GM12878 (cell line): ENCODE data around the gene CFAP92. TPM values are rescaled to one million over a fixed set of nuclear protein-coding genes. Genes with fewer than 3 reads are reported as not detected.

Experiments used
- ATAC-seq: fragments of 200-7000 bp; cut with Tn5 transposase; 3 replicates; pipeline ENCODE4 v1.9.1; 2020; ENCODE audit warnings: mild to moderate bottlenecking, moderate library complexity
- BruUV-seq: library from RNA; stranded (reverse); fragments of 400-500 nt; replicated peaks from 2 replicates; lab custom pipeline; 2021; lab: Mats Ljungman, UMichigan
- CTCF ChIA-PET: fragments of 300-600 bp; sonication (Branson Sonifier 250); formaldehyde crosslinking; extraction: SDS; loops from one replicate; lab custom pipeline; 2021; ENCODE audit warnings: inconsistent platforms; lab: Yijun Ruan, JAX
- POLR2A ChIA-PET: fragments of 350-600 bp; formaldehyde crosslinking; extraction: SDS; loops from one replicate; lab custom pipeline; 2021; ENCODE audit warnings: inconsistent platforms; lab: Charles Lee
- RAD21 ChIA-PET: fragments of 300-600 bp; sonication (Branson Sonifier 250); formaldehyde crosslinking; loops from one replicate; lab custom pipeline; 2023; ENCODE audit warnings: antibody characterized with exemption; ENCODE audit not compliant: unreplicated experiment; lab: Charles Lee
- SMC1A ChIA-PET: fragments of 300-600 bp; sonication (Branson Sonifier 250); formaldehyde crosslinking; loops from one replicate; lab custom pipeline; 2023; ENCODE audit not compliant: unreplicated experiment, uncharacterized antibody; lab: Charles Lee
- DNase-seq: peaks from one replicate; pipeline ENCODE4 v3.0.0-alpha.2; 2011; ENCODE audit warnings: low read depth, low spot score
- FAIRE-seq: peaks from 3 replicates; lab custom pipeline; 2011; peaks lifted over from hg19 to GRCh38; lab: Jason Lieb, UNC
- H2AFZ ChIP-seq: 2 replicates; pipeline ENCODE4 v1.6.0; 2011; ENCODE audit warnings: low read depth, low read length, control low read depth; ENCODE audit not compliant: control insufficient read depth
- H3K27ac ChIP-seq: 2 replicates; pipeline ENCODE4 v1.5.1; 2011; ENCODE audit warnings: control low read depth; ENCODE audit not compliant: control insufficient read depth, insufficient read depth
- H3K27me3 ChIP-seq, 2 experiments: replicated peaks in 1 of 2; 2 replicates each; pipeline versions ENCODE4 v1.6.0 to v1.6.1; 2011; ENCODE audit warnings: low read length in 1 of 2; ENCODE audit not compliant: control insufficient read depth in 2 of 2, insufficient read depth in 2 of 2
- H3K36me3 ChIP-seq, 2 experiments: 2 replicates each; pipeline ENCODE4 v1.5.1; 2011; ENCODE audit warnings: low read length in 1 of 2; ENCODE audit not compliant: control insufficient read depth in 2 of 2, insufficient read depth in 2 of 2
- H3K4me1 ChIP-seq: 2 replicates; pipeline ENCODE4 v1.6.1; 2011; ENCODE audit warnings: mild to moderate bottlenecking, low read length, moderate library complexity, mixed read lengths; ENCODE audit not compliant: control insufficient read depth, insufficient read depth
- H3K4me2 ChIP-seq: 2 replicates; pipeline ENCODE4 v1.6.0; 2011; ENCODE audit warnings: control low read depth; ENCODE audit not compliant: control insufficient read depth, insufficient read depth
- H3K4me3 ChIP-seq: fragments of 200-600 bp; sonication (generic); 2 replicates; pipeline ENCODE4 v1.5.1; 2016
- H3K79me2 ChIP-seq: 2 replicates; pipeline ENCODE4 v1.6.0; 2011; ENCODE audit warnings: low read length; ENCODE audit not compliant: control insufficient read depth, insufficient read depth
- H3K9ac ChIP-seq: 2 replicates; pipeline ENCODE4 v1.8.0; 2011; ENCODE audit warnings: low read length, control low read depth, mixed read lengths; ENCODE audit not compliant: control insufficient read depth, insufficient read depth
- H3K9me3 ChIP-seq: replicated peaks from 3 replicates; pipeline ENCODE4 v1.5.1; 2011; ENCODE audit warnings: mild to moderate bottlenecking, low read length; ENCODE audit not compliant: control insufficient read depth, insufficient read depth
- H4K20me1 ChIP-seq: 2 replicates; pipeline ENCODE4 v1.6.0; 2011; ENCODE audit not compliant: control insufficient read depth, insufficient read depth
- BMI1 ChIP-seq: fragments of 450-650 bp; IDR thresholded peaks from 2 replicates; pipeline ENCODE4 v1.6.1; 2016; ENCODE audit warnings: mild to moderate bottlenecking, moderate library complexity, borderline replicate concordance
- IRF3 ChIP-seq: fragments of 450-650 bp; IDR thresholded peaks from 2 replicates; pipeline ENCODE4 v1.6.1; 2014; ENCODE audit warnings: mild to moderate bottlenecking
- KDM1A ChIP-seq: fragments of 200-600 bp; sonication (generic); IDR thresholded peaks from 2 replicates; pipeline ENCODE4 v1.6.1; 2016; ENCODE audit warnings: borderline replicate concordance
- RB1 ChIP-seq: fragments of 450-650 bp; formaldehyde crosslinking; IDR thresholded peaks from 2 replicates; pipeline ENCODE4 v1.6.1; 2017; ENCODE audit warnings: mild to moderate bottlenecking, borderline replicate concordance
- SMAD1 ChIP-seq: fragments of 450-650 bp; IDR thresholded peaks from 2 replicates; pipeline ENCODE4 v1.6.1; 2018; ENCODE audit warnings: mild to moderate bottlenecking, low read depth; ENCODE audit not compliant: partially characterized antibody
- SUZ12 ChIP-seq: fragments of 200-600 bp; sonication (generic); IDR thresholded peaks from one replicate; pipeline ENCODE4 v1.6.1; 2018; ENCODE audit warnings: antibody characterized with exemption, mild to moderate bottlenecking; ENCODE audit not compliant: unreplicated experiment
- TCF12 ChIP-seq: IDR thresholded peaks from 2 replicates; pipeline ENCODE4 v1.6.1; 2011; ENCODE audit warnings: low read depth, mild to moderate bottlenecking, low read length
- ZBTB33 ChIP-seq: fragments of 450-650 bp; IDR thresholded peaks from 2 replicates; pipeline ENCODE4 v1.6.1; 2017; ENCODE audit warnings: mild to moderate bottlenecking
- ZNF592 ChIP-seq: fragments of 450-650 bp; IDR thresholded peaks from 2 replicates; pipeline ENCODE4 v1.6.1; 2017; ENCODE audit warnings: mild to moderate bottlenecking, moderate library complexity
- WGBS: methylation state at CpG from one replicate; pipeline ENCODE4 v1.1.6; 2016; ENCODE audit warnings: low lambda C conversion rate; ENCODE audit not compliant: insufficient replicate concordance, insufficient coverage; ENCODE audit errors: missing lambda C conversion rate; 5-methylcytosine and 5-hydroxymethylcytosine counted together
- in situ Hi-C: fragments of 300-500 bp; cut with MboI; formaldehyde crosslinking; loops from 9 replicates; pipeline ENCODE4 v1.14.3; 2018; ENCODE audit warnings: mixed read lengths
- intact Hi-C: fragments of 100-400 bp; cut with micrococcal nuclease; formaldehyde crosslinking; loops from one replicate; pipeline ENCODE4 v1.14.2; 2022; ENCODE audit not compliant: unreplicated experiment
- polyA plus RNA-seq, 11 experiments: library from polyadenylated mRNA; depleted of rRNA in 4 of 11; unstranded in 6 of 11; stranded (reverse) in 5 of 11; fragments of >200 nt; fragmentation: Nextera tagmentation in 4 of 11; fragmentation: Illumina TruSeq in 1 of 11; extraction: Ambion mirVana in 4 of 11; extraction: Trizol in 1 of 11; gene quantifications; 1 replicate in 1 of 11; 2 replicates in 10 of 11; pipeline versions ENCODE4 v1.2.1 to v1.2.3, GENCODE V29; 2011 to 2016; ENCODE audit warnings: inconsistent platforms in 2 of 11, missing spikeins in 2 of 11, low read depth in 1 of 11
- total RNA-seq, 4 experiments: library from RNA; depleted of rRNA in 3 of 4; stranded (reverse); fragments of >200 nt in 3 of 4; fragmentation: Illumina TruSeq in 1 of 4; extraction: Trizol in 1 of 4; gene quantifications; 2 replicates each; pipeline versions ENCODE4 v1.2.1 to v1.2.3, GENCODE V29; 2013 to 2021
- TF ChIP-seq, protein P1 (sequence below), 3 experiments: IDR thresholded peaks in 2 of 3; conservative IDR thresholded peaks in 1 of 3; 2 replicates each; pipeline ENCODE4 v1.5.1; 2011; ENCODE audit warnings: low read depth in 3 of 3, low read length in 3 of 3, mild to moderate bottlenecking in 3 of 3, control low read depth in 2 of 3, moderate library complexity in 2 of 3, inconsistent platforms in 1 of 3, mixed read lengths in 1 of 3; ENCODE audit not compliant: control insufficient read depth in 2 of 3, insufficient read depth in 1 of 3; ENCODE audit errors: extremely low read depth in 1 of 3

Gene CFAP92
- total and polyA plus RNA-seq, 10 of the 15 experiments (the other 5 are each of a cell fraction or from before 2014, with no cell fraction given) = 0.05 to 0.52 (median 0.14) TPM; not detected in 7

- Histone ChIP-seq H3K9me3 (no peaks in the 10 kb centered on the region; the same call in 2 of the 3 replicates), H3K4me3 (no peak overlapping the region), H3K36me3 (no peaks in the 10 kb centered on the region), H3K9ac (no peak overlapping the region), H3K4me1 (peaks cover 5% of the 10 kb centered on the region), H2AFZ (no peak overlapping the region), H4K20me1 (no peaks in the 10 kb centered on the region), H3K27ac (no peak overlapping the region), H3K79me2 (no peaks in the 10 kb centered on the region), H3K27me3 (no peaks in the 10 kb centered on the region), H3K4me2 (no peak overlapping the region)
- CTCF ChIA-PET = no interaction called here
- POLR2A ChIA-PET = no interaction called here
- BruUV-seq = no TSS peak
- RAD21 ChIA-PET = no interaction called here
- SMC1A ChIA-PET = interaction anchor here (1.0 to 1.7 kb wide), 2 partner anchors 25 to 59 kb away, joined by 3 to 8 read pairs; no protein-coding TSS in a partner anchor
- ATAC-seq (no peak), DNase-seq (no peak), FAIRE-seq (no peak)
- 64% methylated on average over 13 of the region's 13 CpGs for WGBS
- intact Hi-C loops = no loop called here
- no peak for TF ChIP-seq RB1
- TF ChIP-seq ZNF592 = no peak
- no peak for TF ChIP-seq SUZ12
- TF ChIP-seq, protein P1, sequence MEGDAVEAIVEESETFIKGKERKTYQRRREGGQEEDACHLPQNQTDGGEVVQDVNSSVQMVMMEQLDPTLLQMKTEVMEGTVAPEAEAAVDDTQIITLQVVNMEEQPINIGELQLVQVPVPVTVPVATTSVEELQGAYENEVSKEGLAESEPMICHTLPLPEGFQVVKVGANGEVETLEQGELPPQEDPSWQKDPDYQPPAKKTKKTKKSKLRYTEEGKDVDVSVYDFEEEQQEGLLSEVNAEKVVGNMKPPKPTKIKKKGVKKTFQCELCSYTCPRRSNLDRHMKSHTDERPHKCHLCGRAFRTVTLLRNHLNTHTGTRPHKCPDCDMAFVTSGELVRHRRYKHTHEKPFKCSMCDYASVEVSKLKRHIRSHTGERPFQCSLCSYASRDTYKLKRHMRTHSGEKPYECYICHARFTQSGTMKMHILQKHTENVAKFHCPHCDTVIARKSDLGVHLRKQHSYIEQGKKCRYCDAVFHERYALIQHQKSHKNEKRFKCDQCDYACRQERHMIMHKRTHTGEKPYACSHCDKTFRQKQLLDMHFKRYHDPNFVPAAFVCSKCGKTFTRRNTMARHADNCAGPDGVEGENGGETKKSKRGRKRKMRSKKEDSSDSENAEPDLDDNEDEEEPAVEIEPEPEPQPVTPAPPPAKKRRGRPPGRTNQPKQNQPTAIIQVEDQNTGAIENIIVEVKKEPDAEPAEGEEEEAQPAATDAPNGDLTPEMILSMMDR (IDR thresholded peaks at IDR 0.05 in 2 of 3, conservative IDR thresholded peaks at IDR 0.05 in 1 of 3; ENCODE audit: control insufficient read depth in 2 of 3, extremely low read depth in 1 of 3, insufficient read depth in 1 of 3, low read depth in 3 of 3, low read length in 3 of 3) = no peak
- no peak for TF ChIP-seq IRF3
- TF ChIP-seq BMI1 = no peak
- TF ChIP-seq SMAD1 = no peak
- no peak for TF ChIP-seq ZBTB33
- TF ChIP-seq TCF12 = no peak
- TF ChIP-seq KDM1A = no peak
- in situ Hi-C loops = no loop called here
Observed at GRCh38 chr3:129028866-129029265, 35.0 kb upstream of the CFAP92 start.
